HT-29 (cell line): ENCODE results near the gene PPP4R4. TPM values are rescaled to one million over a fixed set of nuclear protein-coding genes. Genes with fewer than 3 reads are reported as not detected.
"Not testable (repeated sequence)": the region's sequence is repeated elsewhere in the genome, so short reads cannot be mapped to it uniquely, and the experiment has no call there.

Experiments
- DNase-seq: peaks from one replicate; pipeline ENCODE4 v3.0.0-alpha.2; 2015; ENCODE audit warnings: low spot score
- total RNA-seq: library from RNA; depleted of rRNA; stranded (reverse); fragments of >200 nt; shearing (Covaris generic); gene quantifications from 2 replicates; pipeline ENCODE4 v1.2.3, GENCODE V29; 2014

The PPP4R4 gene
- total RNA-seq, 1 experiment from 2014 or later, result 0.03 TPM

- no peak for DNase-seq
Measured at GRCh38 chr14:94269156-94269555, 95.0 kb downstream of the PPP4R4 start.

- DNase-seq, result not testable (repeated sequence)
Measured at GRCh38 chr14:94276898-94277561, 102.9 kb downstream of the PPP4R4 start.

- DNase-seq, result no peak
Measured at GRCh38 chr14:94278731-94279130, 104.6 kb downstream of the PPP4R4 start.

- no peak for DNase-seq
Measured at GRCh38 chr14:94282991-94283723, 109.0 kb downstream of the PPP4R4 start.

GRCh38 chr14:94284221-94284620, 110.1 kb downstream of the PPP4R4 start:
- DNase-seq, result no peak

- DNase-seq, result no peak
Measured at GRCh38 chr14:94285158-94285557, 111.0 kb downstream of the PPP4R4 start.

- no peak for DNase-seq
Measured at GRCh38 chr14:94288610-94289465, 114.7 kb downstream of the PPP4R4 start.

GRCh38 chr14:94290197-94290596, 116.1 kb downstream of the PPP4R4 start:
- no peak for DNase-seq

- no peak for DNase-seq
Measured at GRCh38 chr14:94291159-94291905, 117.2 kb downstream of the PPP4R4 start.

GRCh38 chr14:94291906-94292525, 117.9 kb downstream of the PPP4R4 start:
- no peak for DNase-seq

- no peak for DNase-seq
Measured at GRCh38 chr14:94292526-94292871, 118.4 kb downstream of the PPP4R4 start.

GRCh38 chr14:94292872-94293577, 118.9 kb downstream of the PPP4R4 start, which contains the start of gene SERPINA10:
Gene SERPINA10, minus strand, starts transcription at chr14:94293268. Its CDS starts 2,675 bp downstream, at chr14:94290593.
- no peak for DNase-seq

GRCh38 chr14:94293578-94293924, 119.4 kb downstream of the PPP4R4 start:
- DNase-seq, result no peak

GRCh38 chr14:94295360-94296180, 121.4 kb downstream of the PPP4R4 start:
- DNase-seq, result no peak

- DNase-seq, result not testable (repeated sequence)
Measured at GRCh38 chr14:94296181-94296545, 122.0 kb downstream of the PPP4R4 start.

GRCh38 chr14:94298130-94298529, 124.0 kb downstream of the PPP4R4 start:
- DNase-seq, result no peak

- DNase-seq, result no peak
Measured at GRCh38 chr14:94303111-94303510, 129.0 kb downstream of the PPP4R4 start.

GRCh38 chr14:94304243-94304642, 130.1 kb downstream of the PPP4R4 start:
- DNase-seq, result no peak

GRCh38 chr14:94305620-94306019, 131.5 kb downstream of the PPP4R4 start:
- no peak for DNase-seq
